Smooth muscle cell (in vitro differentiated cells): ENCODE data around the gene OR1I1. TPM values are rescaled to one million over a fixed set of nuclear protein-coding genes. Genes with fewer than 3 reads are reported as not detected.

Source experiments
- DNase-seq: peaks from one replicate; lab custom pipeline; 2025; ENCODE audit not compliant: unreplicated experiment; lab: John Stamatoyannopoulos, UW
- H2AFZ ChIP-seq: fragments of 200-600 bp; sonication (generic); 2 replicates; pipeline ENCODE4 v1.6.0; 2016; ENCODE audit warnings: antibody characterized with exemption, low read depth, mild to moderate bottlenecking
- H3F3A ChIP-seq: fragments of 200-600 bp; sonication (generic); 2 replicates; pipeline ENCODE4 v1.6.0; 2017; ENCODE audit warnings: antibody characterized with exemption, low read depth
- H3K27ac ChIP-seq: fragments of 200-600 bp; sonication (generic); 2 replicates; pipeline ENCODE4 v1.5.1; 2016; ENCODE audit warnings: low read depth, mild to moderate bottlenecking
- H3K27me3 ChIP-seq: fragments of 200-600 bp; sonication (generic); 2 replicates; pipeline ENCODE4 v1.6.1; 2016; ENCODE audit warnings: low read depth, mild to moderate bottlenecking
- H3K36me3 ChIP-seq: fragments of 200-600 bp; sonication (generic); 2 replicates; pipeline ENCODE4 v1.5.1; 2016; ENCODE audit warnings: low read depth
- H3K4me1 ChIP-seq: fragments of 200-600 bp; sonication (generic); 2 replicates; pipeline ENCODE4 v1.5.1; 2016; ENCODE audit warnings: low read depth
- H3K4me2 ChIP-seq: fragments of 200-600 bp; sonication (generic); 2 replicates; pipeline ENCODE4 v1.6.0; 2016; ENCODE audit warnings: mild to moderate bottlenecking
- H3K4me3 ChIP-seq: fragments of 200-600 bp; sonication (generic); 2 replicates; pipeline ENCODE4 v1.5.1; 2016; ENCODE audit warnings: mild to moderate bottlenecking
- H3K79me2 ChIP-seq: fragments of 200-600 bp; sonication (generic); 2 replicates; pipeline ENCODE4 v1.6.0; 2016; ENCODE audit warnings: low read depth, mild to moderate bottlenecking
- H3K9ac ChIP-seq: fragments of 200-600 bp; sonication (generic); 2 replicates; pipeline ENCODE4 v1.6.0; 2016; ENCODE audit warnings: low read depth
- H3K9me3 ChIP-seq: fragments of 200-600 bp; sonication (generic); replicated peaks from 2 replicates; pipeline ENCODE4 v1.5.1; 2016; ENCODE audit warnings: low read depth
- H4K20me1 ChIP-seq: fragments of 200-600 bp; sonication (generic); 2 replicates; pipeline ENCODE4 v1.6.0; 2016; ENCODE audit warnings: low read depth
- WGBS: methylation state at CpG from one replicate; pipeline ENCODE4 v1.1.7; 2016; ENCODE audit warnings: low lambda C conversion rate; 5-methylcytosine and 5-hydroxymethylcytosine counted together
- polyA plus RNA-seq: library from polyadenylated mRNA; unstranded; fragments of >200 nt; fragmentation: Nextera tagmentation; extraction: Ambion mirVana; gene quantifications from 2 replicates; pipeline ENCODE4 v1.2.1, GENCODE V29; 2016
- total RNA-seq: library from RNA; depleted of rRNA; stranded (reverse); fragments of >200 nt; gene quantifications from 2 replicates; pipeline ENCODE4 v1.2.3, GENCODE V29; 2014
- TF ChIP-seq, protein P1 (sequence below): fragments of 200-600 bp; sonication (generic); IDR thresholded peaks from 2 replicates; pipeline ENCODE4 v1.5.1; 2017; ENCODE audit warnings: borderline replicate concordance, mild to moderate bottlenecking, antibody characterized with exemption; ENCODE audit not compliant: insufficient read depth, poor library complexity, severe bottlenecking

OR1I1 gene
- total and polyA plus RNA-seq, 2 experiments from 2014 or later, result not detected

DNA sequence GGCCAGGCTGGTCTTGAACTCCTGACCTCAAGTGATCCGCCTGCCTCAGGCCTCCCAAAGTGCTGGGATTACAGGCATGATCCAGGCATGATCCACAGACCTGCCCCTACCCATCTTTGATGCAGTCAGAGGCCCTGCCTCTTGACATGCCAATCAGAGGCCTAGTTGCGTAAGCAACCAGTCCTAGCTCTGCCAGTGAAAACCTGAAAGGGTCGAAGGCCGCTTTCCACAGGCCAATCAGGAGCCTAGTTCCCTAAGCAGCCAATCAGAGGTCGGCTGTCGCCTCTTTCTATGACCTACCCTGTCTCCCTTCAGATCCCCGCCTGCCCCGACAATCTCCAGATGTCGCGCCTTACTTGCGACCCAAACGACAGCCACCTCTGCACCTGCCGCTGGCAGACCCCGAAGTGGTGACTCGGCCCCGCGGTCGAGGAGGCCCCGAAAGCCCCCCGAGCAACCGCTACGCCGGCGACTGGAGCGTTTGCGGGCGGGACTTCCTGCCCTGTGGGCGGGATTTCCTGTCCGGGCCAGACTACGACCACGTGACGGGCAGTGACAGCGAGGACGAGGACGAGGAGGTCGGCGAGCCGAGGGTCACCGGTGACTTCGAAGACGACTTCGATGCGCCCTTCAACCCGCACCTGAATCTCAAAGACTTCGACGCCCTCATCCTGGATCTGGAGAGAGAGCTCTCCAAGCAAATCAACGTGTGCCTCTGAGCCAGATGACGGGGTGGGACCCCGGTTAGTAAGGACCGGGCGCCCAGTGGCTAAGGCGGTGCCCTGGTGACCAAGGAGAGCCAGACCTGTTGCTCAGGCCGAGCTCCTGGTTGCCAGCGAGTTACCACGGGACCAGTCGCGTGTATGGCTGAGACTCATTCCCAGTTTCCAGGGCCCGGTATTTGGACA is 31.5 kb downstream of the OR1I1 start:
- Histone ChIP-seq H4K20me1 (peaks cover 15% of the 10 kb centered on the region), H3K9ac (no peak overlapping the region), H3K79me2 (peaks cover 16% of the 10 kb centered on the region), H2AFZ (no peak overlapping the region), H3K4me1 (peaks cover 2% of the 10 kb centered on the region), H3F3A (peaks cover 30% of the 10 kb centered on the region), H3K9me3 (no peaks in the 10 kb centered on the region), H3K27ac (no peak overlapping the region), H3K27me3 (no peaks in the 10 kb centered on the region), H3K36me3 (no peaks in the 10 kb centered on the region), H3K4me3 (no peak overlapping the region), H3K4me2 (no peak overlapping the region)
- TF ChIP-seq, protein P1, sequence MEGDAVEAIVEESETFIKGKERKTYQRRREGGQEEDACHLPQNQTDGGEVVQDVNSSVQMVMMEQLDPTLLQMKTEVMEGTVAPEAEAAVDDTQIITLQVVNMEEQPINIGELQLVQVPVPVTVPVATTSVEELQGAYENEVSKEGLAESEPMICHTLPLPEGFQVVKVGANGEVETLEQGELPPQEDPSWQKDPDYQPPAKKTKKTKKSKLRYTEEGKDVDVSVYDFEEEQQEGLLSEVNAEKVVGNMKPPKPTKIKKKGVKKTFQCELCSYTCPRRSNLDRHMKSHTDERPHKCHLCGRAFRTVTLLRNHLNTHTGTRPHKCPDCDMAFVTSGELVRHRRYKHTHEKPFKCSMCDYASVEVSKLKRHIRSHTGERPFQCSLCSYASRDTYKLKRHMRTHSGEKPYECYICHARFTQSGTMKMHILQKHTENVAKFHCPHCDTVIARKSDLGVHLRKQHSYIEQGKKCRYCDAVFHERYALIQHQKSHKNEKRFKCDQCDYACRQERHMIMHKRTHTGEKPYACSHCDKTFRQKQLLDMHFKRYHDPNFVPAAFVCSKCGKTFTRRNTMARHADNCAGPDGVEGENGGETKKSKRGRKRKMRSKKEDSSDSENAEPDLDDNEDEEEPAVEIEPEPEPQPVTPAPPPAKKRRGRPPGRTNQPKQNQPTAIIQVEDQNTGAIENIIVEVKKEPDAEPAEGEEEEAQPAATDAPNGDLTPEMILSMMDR, result no peak
- 97% methylated on average over 58 of the region's 58 CpGs for whole genome bisulfite sequencing
- DNase-seq, result no peak

DNA sequence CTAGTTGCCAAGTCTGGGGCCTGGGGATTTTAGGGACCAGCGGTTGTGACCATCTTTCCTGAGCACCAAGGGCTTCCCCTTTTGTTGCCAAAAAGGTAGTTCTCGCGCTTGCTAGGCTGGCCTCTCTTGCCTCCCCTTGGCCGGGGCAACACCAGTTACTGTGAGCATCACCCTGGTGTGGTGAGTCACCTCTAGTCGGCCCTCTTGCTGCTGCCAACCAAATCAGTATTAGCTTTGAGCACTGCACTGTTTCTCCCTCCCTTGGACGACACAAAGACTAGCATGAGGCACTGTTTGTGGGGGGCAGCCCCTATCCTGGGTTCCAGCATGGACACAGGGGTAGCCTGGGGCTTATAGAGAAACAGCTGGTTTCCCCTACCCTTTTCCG is 32.1 kb downstream of the OR1I1 start:
- Histone ChIP-seq H3K4me2 (no peak overlapping the region), H3K27me3 (no peaks in the 10 kb centered on the region), H2AFZ (no peak overlapping the region), H4K20me1 (peaks cover 15% of the 10 kb centered on the region), H3K79me2 (peaks cover 11% of the 10 kb centered on the region), H3K36me3 (no peaks in the 10 kb centered on the region), H3K27ac (no peak overlapping the region), H3K9me3 (no peaks in the 10 kb centered on the region), H3K9ac (no peak overlapping the region), H3K4me3 (no peak overlapping the region), H3K4me1 (no peaks in the 10 kb centered on the region), H3F3A (peaks cover 30% of the 10 kb centered on the region)
- TF ChIP-seq, protein P1, result no peak
- no peak for DNase-seq
- 84% methylated on average over 7 of the region's 7 CpGs for WGBS

- Histone ChIP-seq H3K4me3 (no peak overlapping the region), H4K20me1 (peaks cover 15% of the 10 kb centered on the region), H3K36me3 (no peaks in the 10 kb centered on the region), H3K27ac (peak overlapping the region; percentile 7), H3K27me3 (no peaks in the 10 kb centered on the region), H3F3A (peaks cover 30% of the 10 kb centered on the region), H3K4me2 (no peak overlapping the region), H2AFZ (no peak overlapping the region), H3K4me1 (no peaks in the 10 kb centered on the region), H3K9ac (no peak overlapping the region), H3K9me3 (no peaks in the 10 kb centered on the region), H3K79me2 (peaks cover 4% of the 10 kb centered on the region)
- WGBS, result 94% methylated on average over 13 of the region's 13 CpGs
- no peak for DNase-seq
- TF ChIP-seq, protein P1, result no peak
Measured at GRCh38 chr19:15115080-15115479, 33.1 kb downstream of the OR1I1 start.
